Fibroblast of the aortic adventitia (primary cell): ENCODE data around the gene ELMO1. TPM values are rescaled to one million over a fixed set of nuclear protein-coding genes. Genes with fewer than 3 reads are reported as not detected.
A peak's percentile ranks its signal among the peaks of the same experiment; 100 is the strongest.

Experiments
- DNase-seq: peaks from one replicate; pipeline ENCODE4 v3.0.0-alpha.2; 2010; ENCODE audit warnings: low read depth
- H3K4me3 ChIP-seq: 2 replicates; pipeline ENCODE4 v1.5.1; 2011; ENCODE audit warnings: low read depth, mild to moderate bottlenecking, control low read depth, low read length, moderate library complexity
- CTCF ChIP-seq: IDR thresholded peaks from 2 replicates; pipeline ENCODE4 v1.5.1; 2011; ENCODE audit warnings: mild to moderate bottlenecking, low read length, control low read depth, inconsistent platforms; ENCODE audit not compliant: insufficient read depth
- total RNA-seq: library from RNA; depleted of rRNA; stranded (reverse); fragments of >200 nt; gene quantifications from 2 replicates; pipeline ENCODE4 v1.2.3, GENCODE V29; 2012; ENCODE audit warnings: low replicate concordance

The ELMO1 gene
- total RNA-seq, 1 donor: 1.3 TPM

GRCh38 chr7:37290731-37291130, 157.9 kb downstream of the ELMO1 start:
- H3K4me3 ChIP-seq: no peak overlapping the region
- no peak for TF ChIP-seq CTCF
- DNase-seq: no peak

- no peak for TF ChIP-seq CTCF
- DNase-seq: no peak
- H3K4me3 ChIP-seq: no peak overlapping the region
These were observed 158.9 kb downstream of the ELMO1 start for GRCh38 chr7:37289781-37290180.

GRCh38 chr7:37289367-37289766, 159.3 kb downstream of the ELMO1 start:
- TF ChIP-seq CTCF: no peak
- no peak for DNase-seq
- no peak overlapping the region for H3K4me3 ChIP-seq

- DNase-seq: no peak
- no peak for TF ChIP-seq CTCF
- no peak overlapping the region for H3K4me3 ChIP-seq
These were observed 161.4 kb downstream of the ELMO1 start for GRCh38 chr7:37287131-37287855.

- DNase-seq: no peak
- TF ChIP-seq CTCF: no peak
- H3K4me3 ChIP-seq: no peak overlapping the region
These were observed 162.2 kb downstream of the ELMO1 start for GRCh38 chr7:37286454-37286832.

GRCh38 chr7:37285706-37286453, 162.8 kb downstream of the ELMO1 start:
- no peak for TF ChIP-seq CTCF
- no peak for DNase-seq
- H3K4me3 ChIP-seq: no peak overlapping the region

GRCh38 chr7:37284805-37285231, 163.8 kb downstream of the ELMO1 start:
- no peak for DNase-seq
- H3K4me3 ChIP-seq: no peak overlapping the region
- peak; percentile 22 for TF ChIP-seq CTCF
